DND-41 (cell line): ENCODE data around the gene VOPP1.
"Not testable (repeated sequence)": the region's sequence is repeated elsewhere in the genome, so short reads cannot be mapped to it uniquely, and the experiment has no call there.

ENCODE experiments used
- ATAC-seq: fragments of 200-7000 bp; cut with Tn5 transposase; 3 replicates; pipeline ENCODE4 v1.9.1; 2021; ENCODE audit warnings: low read depth; ENCODE audit not compliant: insufficient read depth
- DNase-seq: peaks from one replicate; pipeline ENCODE4 v3.0.0-alpha.2; 2020
- H2AFZ ChIP-seq: 2 replicates; pipeline ENCODE4 v1.6.0; 2012; ENCODE audit warnings: low read depth, low read length
- H3K27ac ChIP-seq: 2 replicates; pipeline ENCODE4 v1.5.1; 2012; ENCODE audit warnings: low read length, inconsistent platforms
- H3K27me3 ChIP-seq: fragments of 200-600 bp; sonication (generic); 2 replicates; pipeline ENCODE4 v1.6.0; 2012; ENCODE audit warnings: low read length, mild to moderate bottlenecking, inconsistent platforms; ENCODE audit not compliant: insufficient read depth, poor library complexity
- H3K36me3 ChIP-seq: 2 replicates; pipeline ENCODE4 v1.5.1; 2012; ENCODE audit warnings: low read length, inconsistent platforms; ENCODE audit not compliant: insufficient read depth
- H3K4me1 ChIP-seq: 2 replicates; pipeline ENCODE4 v1.5.1; 2012; ENCODE audit warnings: mild to moderate bottlenecking, low read length; ENCODE audit not compliant: insufficient read depth
- H3K4me2 ChIP-seq: 2 replicates; pipeline ENCODE4 v1.6.0; 2012; ENCODE audit warnings: mild to moderate bottlenecking, moderate library complexity, low read length, inconsistent platforms; ENCODE audit not compliant: insufficient read depth
- H3K4me3 ChIP-seq, 2 experiments: fragments of 200-600 bp in 1 of 2; shearing (Covaris generic) in 1 of 2; 2 replicates each; pipeline ENCODE4 v1.5.1; 2012 to 2016; ENCODE audit warnings: inconsistent platforms in 2 of 2, low read length in 2 of 2, mild to moderate bottlenecking in 2 of 2, low read depth in 1 of 2, moderate library complexity in 1 of 2
- H3K79me2 ChIP-seq: 2 replicates; pipeline ENCODE4 v1.6.0; 2012; ENCODE audit warnings: low read length, inconsistent platforms; ENCODE audit not compliant: insufficient read depth
- H3K9ac ChIP-seq: 2 replicates; pipeline ENCODE4 v1.6.0; 2012; ENCODE audit warnings: low read depth, mild to moderate bottlenecking, inconsistent platforms, low read length, moderate library complexity
- H3K9me3 ChIP-seq: 2 replicates; pipeline ENCODE4 v1.5.1; 2012; ENCODE audit warnings: low read length, moderate library complexity, mild to moderate bottlenecking, inconsistent platforms; ENCODE audit not compliant: insufficient read depth, severe bottlenecking
- H4K20me1 ChIP-seq: 2 replicates; pipeline ENCODE4 v1.6.0; 2012; ENCODE audit warnings: low read length; ENCODE audit not compliant: insufficient read depth
- EZH2 ChIP-seq: IDR thresholded peaks from 3 replicates; pipeline ENCODE4 v1.6.1; 2012; ENCODE audit warnings: borderline replicate concordance, low read depth, mild to moderate bottlenecking, moderate library complexity, low read length, inconsistent platforms; ENCODE audit not compliant: severe bottlenecking
- TF ChIP-seq, protein P1 (sequence below): IDR thresholded peaks from 2 replicates; pipeline ENCODE4 v1.5.1; 2012; ENCODE audit warnings: borderline replicate concordance, low read length, moderate library complexity, mild to moderate bottlenecking; ENCODE audit not compliant: poor library complexity, severe bottlenecking; ENCODE audit errors: extremely low read depth

VOPP1 gene

GRCh38 chr7:55597944-55598499 is 25.7 kb upstream of the VOPP1 start:
- TF ChIP-seq, protein P1, sequence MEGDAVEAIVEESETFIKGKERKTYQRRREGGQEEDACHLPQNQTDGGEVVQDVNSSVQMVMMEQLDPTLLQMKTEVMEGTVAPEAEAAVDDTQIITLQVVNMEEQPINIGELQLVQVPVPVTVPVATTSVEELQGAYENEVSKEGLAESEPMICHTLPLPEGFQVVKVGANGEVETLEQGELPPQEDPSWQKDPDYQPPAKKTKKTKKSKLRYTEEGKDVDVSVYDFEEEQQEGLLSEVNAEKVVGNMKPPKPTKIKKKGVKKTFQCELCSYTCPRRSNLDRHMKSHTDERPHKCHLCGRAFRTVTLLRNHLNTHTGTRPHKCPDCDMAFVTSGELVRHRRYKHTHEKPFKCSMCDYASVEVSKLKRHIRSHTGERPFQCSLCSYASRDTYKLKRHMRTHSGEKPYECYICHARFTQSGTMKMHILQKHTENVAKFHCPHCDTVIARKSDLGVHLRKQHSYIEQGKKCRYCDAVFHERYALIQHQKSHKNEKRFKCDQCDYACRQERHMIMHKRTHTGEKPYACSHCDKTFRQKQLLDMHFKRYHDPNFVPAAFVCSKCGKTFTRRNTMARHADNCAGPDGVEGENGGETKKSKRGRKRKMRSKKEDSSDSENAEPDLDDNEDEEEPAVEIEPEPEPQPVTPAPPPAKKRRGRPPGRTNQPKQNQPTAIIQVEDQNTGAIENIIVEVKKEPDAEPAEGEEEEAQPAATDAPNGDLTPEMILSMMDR: peak; percentile 57
- ATAC-seq: peak; percentile 47; the same call in 2 of the 3 replicates
- DNase-seq, H3K4me1 ChIP-seq, H3K27ac ChIP-seq, H3K9me3 ChIP-seq, H3K79me2 ChIP-seq, H3K27me3 ChIP-seq, H3K9ac ChIP-seq, H4K20me1 ChIP-seq, H2AFZ ChIP-seq, H3K36me3 ChIP-seq, H3K4me3 ChIP-seq, H3K4me2 ChIP-seq: not testable (repeated sequence)

- ATAC-seq: not testable (repeated sequence)
Observed at GRCh38 chr7:55597214-55597739, 25.0 kb upstream of the VOPP1 start.

DNA sequence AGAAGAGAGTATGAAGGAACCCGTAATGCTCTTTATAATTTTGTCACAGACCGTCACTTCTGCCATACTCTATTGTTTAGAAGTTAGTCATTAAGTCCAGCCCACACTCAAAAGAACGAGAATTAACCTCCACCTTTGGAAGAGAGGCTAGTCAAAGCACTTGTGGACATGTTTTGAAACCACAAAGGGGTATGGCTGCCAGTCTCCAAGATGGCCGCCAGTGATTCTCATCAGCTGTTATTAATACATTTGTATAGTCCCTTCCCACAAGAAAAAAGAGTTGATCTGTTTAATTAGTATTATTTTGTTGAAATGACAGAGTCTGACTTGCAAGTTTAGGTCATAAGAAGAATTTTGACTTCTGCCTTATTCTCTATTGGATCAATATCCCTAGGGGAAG is 23.2 kb upstream of the VOPP1 start:
- no peak overlapping the region for H3K27ac ChIP-seq
- no peak overlapping the region for H3K9ac ChIP-seq
- no peak for DNase-seq
- H3K36me3 ChIP-seq: no peaks in the 10 kb centered on the region
- TF ChIP-seq, protein P1: no peak
- TF ChIP-seq EZH2: no peak
- no peaks in the 10 kb centered on the region for H3K27me3 ChIP-seq
- no peak for ATAC-seq
- no peak overlapping the region for H3K4me2 ChIP-seq
- no peaks in the 10 kb centered on the region for H3K79me2 ChIP-seq
- H3K4me1 ChIP-seq: no peaks in the 10 kb centered on the region
- H2AFZ ChIP-seq: no peak overlapping the region
- no peaks in the 10 kb centered on the region for H4K20me1 ChIP-seq
- H3K4me3 ChIP-seq: no peak overlapping the region
- H3K9me3 ChIP-seq: no peaks in the 10 kb centered on the region

More at GRCh38 chr7:55597214-55597739, 25.0 kb upstream of the VOPP1 start:
- not testable (repeated sequence) for H3K27me3 ChIP-seq, H3K4me3 ChIP-seq, H3K9ac ChIP-seq, H3K9me3 ChIP-seq, H4K20me1 ChIP-seq, DNase-seq, H3K79me2 ChIP-seq, H2AFZ ChIP-seq, H3K4me2 ChIP-seq, H3K27ac ChIP-seq, H3K36me3 ChIP-seq, H3K4me1 ChIP-seq

DNA sequence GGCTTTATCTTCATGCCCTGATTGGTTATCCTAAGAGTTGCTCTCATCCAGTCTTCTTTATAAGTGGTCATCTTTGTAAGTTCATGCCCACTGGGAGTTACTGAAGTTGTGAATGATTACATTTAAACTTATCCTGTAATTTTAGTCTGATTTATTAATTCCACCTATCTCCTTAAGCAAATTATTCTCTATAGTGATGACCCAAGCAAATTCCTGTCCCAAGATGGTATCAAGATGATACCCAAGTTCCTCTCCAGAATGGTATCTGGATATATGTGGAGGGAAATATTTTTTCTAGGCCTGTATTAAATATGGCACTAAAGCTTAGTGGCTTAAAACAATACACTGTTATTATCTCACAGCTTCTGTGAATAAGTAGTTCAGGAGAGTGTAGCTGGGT is 22.6 kb upstream of the VOPP1 start:
- no peaks in the 10 kb centered on the region for H3K79me2 ChIP-seq
- H3K4me3 ChIP-seq: no peak overlapping the region
- no peak for TF ChIP-seq EZH2
- TF ChIP-seq, protein P1: no peak
- H3K4me2 ChIP-seq: no peak overlapping the region
- H3K9ac ChIP-seq: no peak overlapping the region
- DNase-seq (no peak), ATAC-seq (no peak)
- no peaks in the 10 kb centered on the region for H3K36me3 ChIP-seq
- H3K27ac ChIP-seq: no peak overlapping the region
- H4K20me1 ChIP-seq: no peaks in the 10 kb centered on the region
- H3K9me3 ChIP-seq: no peaks in the 10 kb centered on the region
- H3K27me3 ChIP-seq: no peaks in the 10 kb centered on the region
- no peaks in the 10 kb centered on the region for H3K4me1 ChIP-seq
- no peak overlapping the region for H2AFZ ChIP-seq
